Testis (tissue), 3 donors: ENCODE measurements around the gene USP49. TPM values are rescaled to one million over a fixed set of nuclear protein-coding genes. Genes with fewer than 3 reads are reported as not detected.

Experiments
- DNase-seq: peaks from one replicate; pipeline ENCODE4 v3.0.0-alpha.2; 2019
- H3K27ac ChIP-seq, 2 donors: fragments of 200-600 bp; sonication (generic); one replicate each; pipeline ENCODE4 v1.5.1; 2019
- H3K27me3 ChIP-seq: fragments of 200-600 bp; sonication (generic); one replicate; pipeline ENCODE4 v1.5.1; 2019
- H3K36me3 ChIP-seq: fragments of 200-600 bp; sonication (generic); one replicate; pipeline ENCODE4 v1.5.1; 2017; ENCODE audit warnings: low read depth; ENCODE audit errors: missing control alignments
- H3K4me1 ChIP-seq: fragments of 200-600 bp; sonication (generic); one replicate; pipeline ENCODE4 v1.5.1; 2019
- H3K4me3 ChIP-seq, 2 donors: fragments of 200-600 bp; sonication (generic); one replicate each; pipeline ENCODE4 v1.5.1; 2017 to 2019
- H3K9me3 ChIP-seq: fragments of 200-600 bp; sonication (generic); one replicate; pipeline ENCODE4 v1.5.1; 2017
- POLR2A ChIP-seq: fragments of 450-650 bp; IDR thresholded peaks from one replicate; pipeline ENCODE4 v1.6.1; 2017; ENCODE audit warnings: antibody characterized with exemption, mild to moderate bottlenecking, moderate library complexity
- WGBS, 2 donors: methylation state at CpG; one replicate each; pipeline ENCODE4 v1.1.5; 2018; 5-methylcytosine and 5-hydroxymethylcytosine counted together
- intact Hi-C: fragments of 100-400 bp; cut with DNase I; formaldehyde crosslinking; loops from one replicate; pipeline ENCODE4 v1.15.1; 2023; ENCODE audit warnings: low total_unique reads
- polyA plus RNA-seq: library from polyadenylated mRNA; stranded (reverse); fragments of 350-450 nt; fragmentation: Illumina TruSeq; extraction: RNeasy Lipid Tissue Mini Kit (QIAGEN cat#74804); gene quantifications from one replicate; pipeline ENCODE4 v1.2.3, GENCODE V29; 2014; ENCODE audit warnings: low read depth, low replicate concordance; ENCODE audit not compliant: insufficient read depth
- small RNA-seq, 2 donors: library from RNA; depleted of rRNA; stranded (forward); fragments of <200 nt; gene quantifications; one replicate each; pipeline ENCODE3, GENCODE V24; 2016
- total RNA-seq, 2 donors: library from RNA; depleted of rRNA; stranded (reverse); fragments of >200 nt; gene quantifications; one replicate each; pipeline ENCODE4 v1.2.3, GENCODE V29; 2016
- TF ChIP-seq, protein P1 (sequence below), 3 experiments: fragments of 450-650 bp in 2 of 3; fragments of 200-600 bp in 1 of 3; sonication (generic) in 1 of 3; IDR thresholded peaks; one replicate each; pipeline ENCODE4 v1.5.1; 2016 to 2019; ENCODE audit warnings: antibody characterized with exemption in 3 of 3, mild to moderate bottlenecking in 2 of 3, moderate library complexity in 1 of 3

The USP49 gene
- total and polyA plus RNA-seq, 3 donors from 2014 or later, result 9.3 to 26.3 (median 19.7) TPM

DNA sequence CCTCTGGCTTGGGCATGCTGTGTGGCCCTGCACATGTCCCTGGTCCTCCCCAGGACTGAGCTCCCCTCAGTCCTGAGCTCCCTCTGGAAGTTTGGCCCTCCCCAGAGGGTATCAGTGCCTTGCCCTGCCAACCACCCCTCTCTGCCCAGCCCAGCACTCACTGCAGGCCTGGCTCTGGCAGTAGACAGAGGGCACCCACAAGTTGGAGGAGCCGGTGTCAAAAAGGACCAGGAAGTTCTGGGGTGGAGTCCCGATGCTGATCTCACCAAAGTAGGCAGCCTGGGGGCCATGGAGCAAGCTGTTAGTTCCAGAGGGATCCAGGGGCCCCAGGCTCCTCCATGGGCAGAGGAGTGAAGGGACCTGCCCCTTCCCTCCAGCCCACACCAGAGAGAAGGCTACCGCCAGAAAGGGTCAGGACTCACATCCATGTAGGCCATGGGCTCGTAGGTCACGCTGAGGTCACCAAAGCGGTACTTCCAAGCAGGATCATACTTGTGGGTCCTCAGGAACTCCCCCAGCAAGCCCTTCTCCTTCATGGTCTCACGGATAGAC lies 150.9 kb downstream of the USP49 start:
- H3K9me3 ChIP-seq, result no peaks in the 10 kb centered on the region
- WGBS, 2 donors, result 89 to 93% methylated on average over 5 to 7 of the region's 7 CpGs
- no peak overlapping the region for H3K4me3 ChIP-seq
- TF ChIP-seq POLR2A, result no peak
- TF ChIP-seq, protein P1, sequence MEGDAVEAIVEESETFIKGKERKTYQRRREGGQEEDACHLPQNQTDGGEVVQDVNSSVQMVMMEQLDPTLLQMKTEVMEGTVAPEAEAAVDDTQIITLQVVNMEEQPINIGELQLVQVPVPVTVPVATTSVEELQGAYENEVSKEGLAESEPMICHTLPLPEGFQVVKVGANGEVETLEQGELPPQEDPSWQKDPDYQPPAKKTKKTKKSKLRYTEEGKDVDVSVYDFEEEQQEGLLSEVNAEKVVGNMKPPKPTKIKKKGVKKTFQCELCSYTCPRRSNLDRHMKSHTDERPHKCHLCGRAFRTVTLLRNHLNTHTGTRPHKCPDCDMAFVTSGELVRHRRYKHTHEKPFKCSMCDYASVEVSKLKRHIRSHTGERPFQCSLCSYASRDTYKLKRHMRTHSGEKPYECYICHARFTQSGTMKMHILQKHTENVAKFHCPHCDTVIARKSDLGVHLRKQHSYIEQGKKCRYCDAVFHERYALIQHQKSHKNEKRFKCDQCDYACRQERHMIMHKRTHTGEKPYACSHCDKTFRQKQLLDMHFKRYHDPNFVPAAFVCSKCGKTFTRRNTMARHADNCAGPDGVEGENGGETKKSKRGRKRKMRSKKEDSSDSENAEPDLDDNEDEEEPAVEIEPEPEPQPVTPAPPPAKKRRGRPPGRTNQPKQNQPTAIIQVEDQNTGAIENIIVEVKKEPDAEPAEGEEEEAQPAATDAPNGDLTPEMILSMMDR (IDR thresholded peaks at IDR 0.05), result no peak
- H3K27me3 ChIP-seq, result no peaks in the 10 kb centered on the region
- no peaks in the 10 kb centered on the region for H3K36me3 ChIP-seq
- no peak overlapping the region for H3K27ac ChIP-seq
- no peaks in the 10 kb centered on the region for H3K4me1 ChIP-seq
- DNase-seq, result no peak
- intact Hi-C loops, result no loop called here

GRCh38 chr6:41743406-41744235 lies 151.6 kb downstream of the USP49 start:
- DNase-seq, result no peak
- WGBS, 2 donors, result 88 to 91% methylated on average over 1 to 6 of the region's 6 CpGs
- no peak for TF ChIP-seq POLR2A
- TF ChIP-seq, protein P1 (IDR thresholded peaks at IDR 0.05), result no peak
- H3K4me1 ChIP-seq, result no peaks in the 10 kb centered on the region
- H3K4me3 ChIP-seq, result no peak overlapping the region
- no peaks in the 10 kb centered on the region for H3K27me3 ChIP-seq
- no peaks in the 10 kb centered on the region for H3K36me3 ChIP-seq
- H3K9me3 ChIP-seq, result no peaks in the 10 kb centered on the region
- H3K27ac ChIP-seq, result no peak overlapping the region
- intact Hi-C loops, result no loop called here

DNA sequence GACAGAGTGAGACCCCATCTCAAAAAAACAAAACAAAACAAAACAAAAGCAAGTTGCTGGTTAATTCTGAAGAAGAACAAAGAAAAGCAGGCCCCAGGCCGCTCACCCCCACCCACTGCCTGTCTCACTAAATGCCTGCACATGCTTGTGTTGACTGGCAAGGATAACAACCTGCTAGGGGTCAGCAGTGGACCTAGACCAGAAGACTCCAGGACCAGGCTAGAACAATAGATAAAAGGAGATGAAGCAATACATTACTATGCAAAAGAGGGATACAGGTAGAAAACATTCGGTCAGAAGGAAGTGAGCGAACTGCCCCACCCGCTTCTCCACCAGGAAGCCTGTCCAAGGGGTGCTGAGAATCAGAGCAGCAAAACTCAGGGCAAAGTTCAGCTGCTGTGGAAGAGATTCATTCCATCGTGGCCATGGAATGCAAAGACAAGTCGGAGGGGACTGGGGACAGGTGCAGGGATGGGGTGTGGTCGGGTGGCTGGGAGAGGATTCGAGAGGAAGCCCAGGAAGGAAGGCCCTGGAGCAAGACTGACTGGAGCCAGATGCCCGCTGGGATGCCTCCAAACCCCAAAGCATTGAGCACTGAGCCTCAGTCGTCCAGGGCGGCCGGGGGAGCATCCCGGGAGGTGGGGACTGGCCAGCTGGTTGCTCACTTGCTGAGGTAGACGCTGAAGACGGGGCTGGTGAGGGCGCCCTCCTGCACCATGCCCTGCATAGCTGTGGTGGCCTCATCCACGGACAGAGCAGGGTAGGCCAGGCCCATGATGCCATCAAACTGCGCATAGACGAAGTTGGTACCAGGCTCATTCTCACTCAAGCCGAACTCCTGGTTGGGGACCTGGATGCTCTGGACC lies 153.3 kb downstream of the USP49 start:
- no peak overlapping the region for H3K27ac ChIP-seq
- TF ChIP-seq, protein P1 (IDR thresholded peaks at IDR 0.05), result no peak
- no peak for TF ChIP-seq POLR2A
- H3K36me3 ChIP-seq, result no peaks in the 10 kb centered on the region
- no peak for DNase-seq
- 86 to 87% methylated on average over 18 to 20 of the region's 20 CpGs for WGBS, 2 donors
- no peaks in the 10 kb centered on the region for H3K4me1 ChIP-seq
- no peak overlapping the region for H3K4me3 ChIP-seq
- no peaks in the 10 kb centered on the region for H3K27me3 ChIP-seq
- intact Hi-C loops, result no loop called here
- H3K9me3 ChIP-seq, result no peaks in the 10 kb centered on the region

- intact Hi-C loops, result no loop called here
- WGBS, 2 donors, result 90 to 91% methylated on average over 8 to 13 of the region's 13 CpGs
- DNase-seq, result no peak
- H3K4me3 ChIP-seq, result no peak overlapping the region
- no peaks in the 10 kb centered on the region for H3K9me3 ChIP-seq
- H3K27ac ChIP-seq, result no peak overlapping the region
- no peaks in the 10 kb centered on the region for H3K36me3 ChIP-seq
- no peak for TF ChIP-seq POLR2A
- TF ChIP-seq, protein P1 (IDR thresholded peaks at IDR 0.05), result no peak
- H3K4me1 ChIP-seq, result peaks cover 4% of the 10 kb centered on the region
- no peaks in the 10 kb centered on the region for H3K27me3 ChIP-seq
Measured at GRCh38 chr6:41740366-41741162, 154.6 kb downstream of the USP49 start.

Small RNA genes lying within 50 kb of the gene (small RNA-seq; reads per million reads assigned to genes)
- gene AL365205.2 (0 reads per million in 2 donors), gene AL365205.3 (0 reads per million in 2 donors), gene RF00019 (0 reads per million in 2 donors), gene RF00393 (0 reads per million in 2 donors)

Other genes starting within 250 kb of the USP49 start
- 1 to 10 TPM; 4.5 to 5.2 TPM for gene TFEB, start 159.8 kb downstream of the USP49 start, total RNA-seq
- gene TFEB, start 159.8 kb downstream of the USP49 start, polyA plus RNA-seq, result 6.3 TPM
- gene PGC, start 148.0 kb downstream of the USP49 start, total RNA-seq, result 1 to 10 TPM in 1 of 2 donors, not detected in 1; 1.3 TPM
- gene PGC, start 148.0 kb downstream of the USP49 start, polyA plus RNA-seq, result 0.42 TPM
- 10 to 100 TPM; 33.4 to 34.1 TPM for gene FRS3, start 115.5 kb downstream of the USP49 start, total RNA-seq
- 39.3 TPM for gene FRS3, start 115.5 kb downstream of the USP49 start, polyA plus RNA-seq
- gene PRICKLE4, start 114.6 kb downstream of the USP49 start, total RNA-seq, result 10 to 100 TPM in 1 of 2 donors, 1 to 10 TPM in 1; 1.9 to 10.6 TPM
- not detected for gene PRICKLE4, start 114.6 kb downstream of the USP49 start, polyA plus RNA-seq
- gene TOMM6, start 107.7 kb downstream of the USP49 start, total RNA-seq, result 100 to 1,000 TPM; 168 to 172 TPM
- 233 TPM for gene TOMM6, start 107.7 kb downstream of the USP49 start, polyA plus RNA-seq
- gene MED20, start 25.8 kb upstream of the USP49 start, total RNA-seq, result 10 to 100 TPM; 25.1 TPM
- gene MED20, start 25.8 kb upstream of the USP49 start, polyA plus RNA-seq, result 15.9 TPM
- 10 to 100 TPM; 13.7 to 18.7 TPM for gene BYSL, start 26.1 kb upstream of the USP49 start, total RNA-seq
- 20.5 TPM for gene BYSL, start 26.1 kb upstream of the USP49 start, polyA plus RNA-seq
- 10 to 100 TPM; 27.9 to 32.9 TPM for gene CCND3, start 46.4 kb upstream of the USP49 start, total RNA-seq
- gene CCND3, start 46.4 kb upstream of the USP49 start, polyA plus RNA-seq, result 21.2 TPM
- gene TAF8, start 155.1 kb upstream of the USP49 start, total RNA-seq, result 10 to 100 TPM; 29.7 to 51.3 TPM
- gene TAF8, start 155.1 kb upstream of the USP49 start, polyA plus RNA-seq, result 20.8 TPM
- 1 to 10 TPM; 1.1 to 1.3 TPM for gene C6orf132, start 247.2 kb upstream of the USP49 start, total RNA-seq
- 2.0 TPM for gene C6orf132, start 247.2 kb upstream of the USP49 start, polyA plus RNA-seq